Parathyroid adenoma (tissue), 2 donors: Measurements from ENCODE around the gene HOXD12.

ENCODE experiments used
- H2AFZ ChIP-seq: fragments of 300-600 bp; sonication (generic); one replicate; pipeline ENCODE4 v1.7.0; 2017; ENCODE audit warnings: antibody characterized with exemption, mild to moderate bottlenecking
- H3K27ac ChIP-seq: fragments of 300-600 bp; sonication (generic); one replicate; pipeline ENCODE4 v1.7.0; 2017
- H3K27me3 ChIP-seq: fragments of 300-600 bp; sonication (generic); one replicate; pipeline ENCODE4 v1.7.0; 2017; ENCODE audit warnings: low read length; ENCODE audit not compliant: control insufficient read depth, insufficient read depth
- H3K36me3 ChIP-seq: fragments of 300-600 bp; sonication (generic); one replicate; pipeline ENCODE4 v1.7.0; 2017; ENCODE audit warnings: low read length; ENCODE audit not compliant: control insufficient read depth, insufficient read depth
- H3K4me1 ChIP-seq: fragments of 300-600 bp; sonication (generic); one replicate; pipeline ENCODE4 v1.7.0; 2017; ENCODE audit warnings: control low read depth
- H3K4me2 ChIP-seq: fragments of 300-600 bp; sonication (generic); one replicate; pipeline ENCODE4 v1.7.0; 2017; ENCODE audit warnings: low read length
- H3K4me3 ChIP-seq: fragments of 300-600 bp; sonication (generic); one replicate; pipeline ENCODE4 v1.7.0; 2017; ENCODE audit warnings: low read depth, low read length
- H3K79me2 ChIP-seq: fragments of 300-600 bp; sonication (generic); one replicate; pipeline ENCODE4 v1.7.0; 2017; ENCODE audit warnings: control low read depth
- H3K9ac ChIP-seq: fragments of 300-600 bp; sonication (generic); one replicate; pipeline ENCODE4 v1.7.0; 2017; ENCODE audit warnings: mild to moderate bottlenecking
- H3K9me3 ChIP-seq: fragments of 300-600 bp; sonication (generic); one replicate; pipeline ENCODE4 v1.7.0; 2017; ENCODE audit warnings: low read length; ENCODE audit not compliant: control insufficient read depth
- CTCF ChIP-seq: fragments of 300-600 bp; sonication (generic); IDR thresholded peaks from one replicate; pipeline ENCODE4 v1.7.0; 2017; ENCODE audit warnings: antibody characterized with exemption, mild to moderate bottlenecking
- donor health status: primary hyperparathyroidism.

HOXD12 gene

GRCh38 chr2:176080540-176081375 is 18.8 kb upstream of the HOXD12 start:
- H2AFZ ChIP-seq = no peak overlapping the region
- H3K9ac ChIP-seq = no peak overlapping the region
- H3K9me3 ChIP-seq = peaks cover 5% of the 10 kb centered on the region
- no peak overlapping the region for H3K27ac ChIP-seq
- TF ChIP-seq CTCF = no peak
- H3K79me2 ChIP-seq = no peaks in the 10 kb centered on the region
- no peak overlapping the region for H3K4me2 ChIP-seq
- no peak overlapping the region for H3K4me3 ChIP-seq
- H3K4me1 ChIP-seq = no peaks in the 10 kb centered on the region
- H3K27me3 ChIP-seq = peaks cover 44% of the 10 kb centered on the region
- no peaks in the 10 kb centered on the region for H3K36me3 ChIP-seq

- H3K4me3 ChIP-seq = no peak overlapping the region
- H3K27me3 ChIP-seq = peaks cover 44% of the 10 kb centered on the region
- no peaks in the 10 kb centered on the region for H3K79me2 ChIP-seq
- TF ChIP-seq CTCF = no peak
- no peaks in the 10 kb centered on the region for H3K36me3 ChIP-seq
- peaks cover 5% of the 10 kb centered on the region for H3K9me3 ChIP-seq
- H3K4me1 ChIP-seq = no peaks in the 10 kb centered on the region
- H3K9ac ChIP-seq = no peak overlapping the region
- H3K4me2 ChIP-seq = no peak overlapping the region
- no peak overlapping the region for H3K27ac ChIP-seq
- no peak overlapping the region for H2AFZ ChIP-seq
Measured at GRCh38 chr2:176081376-176081836, 18.2 kb upstream of the HOXD12 start.

- Histone ChIP-seq H3K27me3 (peaks cover 48% of the 10 kb centered on the region), H3K4me3 (no peak overlapping the region), H3K4me1 (no peaks in the 10 kb centered on the region)
Measured at GRCh38 chr2:176081837-176082524, 17.6 kb upstream of the HOXD12 start.

GRCh38 chr2:176082525-176082823 is 17.1 kb upstream of the HOXD12 start:
- peaks cover 5% of the 10 kb centered on the region for H3K9me3 ChIP-seq
- H2AFZ ChIP-seq = no peak overlapping the region
- TF ChIP-seq CTCF = no peak
- H3K36me3 ChIP-seq = no peaks in the 10 kb centered on the region
- no peaks in the 10 kb centered on the region for H3K4me1 ChIP-seq
- no peak overlapping the region for H3K9ac ChIP-seq
- peaks cover 49% of the 10 kb centered on the region for H3K27me3 ChIP-seq
- no peak overlapping the region for H3K27ac ChIP-seq
- no peaks in the 10 kb centered on the region for H3K79me2 ChIP-seq
- no peak overlapping the region for H3K4me3 ChIP-seq
- H3K4me2 ChIP-seq = no peak overlapping the region

More at GRCh38 chr2:176081837-176082524, 17.6 kb upstream of the HOXD12 start:
- no peak overlapping the region for H3K9ac ChIP-seq
- TF ChIP-seq CTCF = no peak
- no peak overlapping the region for H3K27ac ChIP-seq
- H3K4me2 ChIP-seq = no peak overlapping the region
- no peaks in the 10 kb centered on the region for H3K36me3 ChIP-seq
- H3K79me2 ChIP-seq = no peaks in the 10 kb centered on the region
- no peak overlapping the region for H2AFZ ChIP-seq
- peaks cover 5% of the 10 kb centered on the region for H3K9me3 ChIP-seq
